HepG2 (cell line): ENCODE data around the gene VSIG10L2. TPM values are rescaled to one million over a fixed set of nuclear protein-coding genes. Genes with fewer than 3 reads are reported as not detected.

Experiments
- ATAC-seq: fragments of 200-7000 bp; cut with Tn5 transposase; 3 replicates; pipeline ENCODE4 v1.9.1; 2020; ENCODE audit warnings: mild to moderate bottlenecking, moderate library complexity
- BruUV-seq: library from RNA; stranded (reverse); fragments of 400-500 nt; replicated peaks from 2 replicates; lab custom pipeline; 2021; lab: Mats Ljungman, UMichigan
- CTCF ChIA-PET: fragments of 300-600 bp; formaldehyde crosslinking; extraction: SDS; loops from one replicate; lab custom pipeline; 2021; ENCODE audit warnings: low total read pairs, inconsistent platforms, low intra/inter-chr PET ratio; lab: Yijun Ruan, JAX
- POLR2A ChIA-PET: fragments of 350-600 bp; sonication (Branson Sonifier 250); formaldehyde crosslinking; loops from one replicate; lab custom pipeline; 2020; ENCODE audit warnings: antibody characterized with exemption, inconsistent platforms; lab: Yijun Ruan, JAX
- DNase-seq: peaks from one replicate; pipeline ENCODE4 v3.0.0-alpha.2; 2015; ENCODE audit warnings: low spot score
- FAIRE-seq: peaks from 3 replicates; lab custom pipeline; 2011; peaks lifted over from hg19 to GRCh38; lab: Jason Lieb, UNC
- H2AFZ ChIP-seq: one replicate; pipeline ENCODE4 v1.6.1; 2011; ENCODE audit warnings: low read length, inconsistent platforms
- H3K27ac ChIP-seq: fragments of 300-600 bp; 3 replicates; pipeline ENCODE4 v1.8.0; 2011; ENCODE audit warnings: mixed run types, mild to moderate bottlenecking, mixed read lengths, low read length, inconsistent platforms; ENCODE audit not compliant: insufficient read depth; ENCODE audit errors: extremely low read length
- H3K27me3 ChIP-seq, 2 experiments: fragments of 200-600 bp in 1 of 2; 2 replicates in 1 of 2; 3 replicates in 1 of 2; pipeline versions ENCODE4 v1.6.0 to v1.8.0; 2011; ENCODE audit warnings: low read length in 2 of 2, mild to moderate bottlenecking in 2 of 2, moderate library complexity in 2 of 2, inconsistent platforms in 1 of 2; ENCODE audit not compliant: insufficient read depth in 2 of 2, control insufficient read depth in 1 of 2
- H3K36me3 ChIP-seq, 2 experiments: fragments of 200-600 bp in 1 of 2; replicated peaks in 1 of 2; 2 replicates in 1 of 2; 3 replicates in 1 of 2; pipeline versions ENCODE4 v1.5.1 to v1.8.0; 2011; ENCODE audit warnings: low read length in 2 of 2, inconsistent platforms in 1 of 2; ENCODE audit not compliant: insufficient read depth in 2 of 2, control insufficient read depth in 1 of 2
- H3K4me1 ChIP-seq: 2 replicates; pipeline ENCODE4 v1.5.1; 2012; ENCODE audit warnings: low read length, inconsistent platforms; ENCODE audit not compliant: insufficient read depth
- H3K4me2 ChIP-seq: 2 replicates; pipeline ENCODE4 v1.6.0; 2011; ENCODE audit warnings: low read depth, low read length, inconsistent platforms
- H3K4me3 ChIP-seq, 3 experiments: fragments of 200-600 bp in 1 of 3; sonication (generic), shearing (Covaris generic) in 1 of 3; replicated peaks in 1 of 3; 2 replicates each; pipeline ENCODE4 v1.5.1; 2011 to 2016; ENCODE audit warnings: low read length in 3 of 3, inconsistent platforms in 2 of 3, low read depth in 2 of 3, mild to moderate bottlenecking in 2 of 3, control low read depth in 1 of 3, mixed read lengths in 1 of 3; ENCODE audit not compliant: insufficient read depth in 1 of 3
- H3K79me2 ChIP-seq: one replicate; pipeline ENCODE4 v1.6.1; 2011; ENCODE audit warnings: low read length, inconsistent platforms; ENCODE audit not compliant: insufficient read depth
- H3K9ac ChIP-seq: 2 replicates; pipeline ENCODE4 v1.6.0; 2011; ENCODE audit warnings: mild to moderate bottlenecking, low read depth, low read length, inconsistent platforms; ENCODE audit not compliant: insufficient read depth
- H3K9me3 ChIP-seq: 2 replicates; pipeline ENCODE4 v1.5.1; 2012; ENCODE audit warnings: mild to moderate bottlenecking, low read length
- H4K20me1 ChIP-seq: 2 replicates; pipeline ENCODE4 v1.6.0; 2011; ENCODE audit warnings: inconsistent platforms, mild to moderate bottlenecking, low read length, moderate library complexity; ENCODE audit not compliant: insufficient read depth
- CHD2 ChIP-seq: IDR thresholded peaks from 2 replicates; pipeline ENCODE4 v1.6.1; 2011; ENCODE audit warnings: low read depth, low read length, improper control_type of control experiment
- SMAD1 ChIP-seq: sonication (generic); formaldehyde crosslinking; IDR thresholded peaks from 2 replicates; pipeline ENCODE4 v1.4.0; 2020; ENCODE audit warnings: missing genetic modification reagents, low read depth, mild to moderate bottlenecking, borderline replicate concordance
- SP1 ChIP-seq, 2 experiments: fragments of 450-650 bp in 1 of 2; sonication (generic) in 1 of 2; formaldehyde crosslinking in 1 of 2; IDR thresholded peaks; 2 replicates each; pipeline versions ENCODE4 v1.4.0 to v1.6.1; 2016 to 2020; ENCODE audit warnings: missing genetic modification reagents in 1 of 2
- THYN1 ChIP-seq: sonication (generic); formaldehyde crosslinking; IDR thresholded peaks from 2 replicates; pipeline ENCODE4 v1.8.1; 2023; ENCODE audit warnings: low read depth, mild to moderate bottlenecking, moderate library complexity, missing genetic modification reagents, borderline replicate concordance
- YY1 ChIP-seq: IDR thresholded peaks from 2 replicates; pipeline ENCODE4 v1.6.1; 2011; ENCODE audit warnings: low read length, low read depth, moderate library complexity, mild to moderate bottlenecking; ENCODE audit not compliant: insufficient read depth, insufficient replicate concordance
- ZBTB38 ChIP-seq: sonication (generic); formaldehyde crosslinking; IDR thresholded peaks from 2 replicates; pipeline ENCODE4 v1.5.1; 2020; ENCODE audit warnings: mild to moderate bottlenecking, missing genetic modification reagents
- ZBTB46 ChIP-seq: sonication (generic); formaldehyde crosslinking; IDR thresholded peaks from 2 replicates; pipeline ENCODE4 v1.4.0; 2020; ENCODE audit warnings: mild to moderate bottlenecking, missing genetic modification reagents, borderline replicate concordance
- ZNF260 ChIP-seq: sonication (generic); formaldehyde crosslinking; IDR thresholded peaks from 2 replicates; pipeline ENCODE4 v1.4.0; 2020; ENCODE audit warnings: missing genetic modification reagents, low read depth, mild to moderate bottlenecking, borderline replicate concordance
- ZNF317 ChIP-seq: sonication (generic); formaldehyde crosslinking; IDR thresholded peaks from 2 replicates; pipeline ENCODE4 v1.5.0; 2020; ENCODE audit warnings: mild to moderate bottlenecking, missing genetic modification reagents
- ZNF451 ChIP-seq: sonication (generic); formaldehyde crosslinking; IDR thresholded peaks from 2 replicates; pipeline ENCODE4 v1.5.0; 2020; ENCODE audit warnings: mild to moderate bottlenecking, missing genetic modification reagents
- ZNF512 ChIP-seq: sonication (generic); formaldehyde crosslinking; IDR thresholded peaks from 2 replicates; pipeline ENCODE4 v1.4.0; 2020; ENCODE audit warnings: mild to moderate bottlenecking, missing genetic modification reagents
- ZNF557 ChIP-seq: sonication (generic); formaldehyde crosslinking; IDR thresholded peaks from 2 replicates; pipeline ENCODE4 v1.4.0; 2020; ENCODE audit warnings: missing genetic modification reagents
- ZSCAN22 ChIP-seq: sonication (generic); formaldehyde crosslinking; IDR thresholded peaks from 2 replicates; pipeline ENCODE4 v1.4.0; 2020; ENCODE audit warnings: mild to moderate bottlenecking, missing genetic modification reagents
- WGBS: methylation state at CpG from one replicate; pipeline ENCODE4 v1.1.6; 2017; ENCODE audit warnings: low lambda C conversion rate; 5-methylcytosine and 5-hydroxymethylcytosine counted together
- in situ Hi-C: cut with HindIII; loops from 2 replicates; pipeline ENCODE4 v1.10.0; 2017; ENCODE audit warnings: low pct_unique_long_range_greater_than_20kb; ENCODE audit not compliant: extremely low pct_ligation_motif_present
- intact Hi-C: fragments of 100-400 bp; cut with micrococcal nuclease; formaldehyde crosslinking; loops from one replicate; pipeline ENCODE4 v1.10.0; 2022; ENCODE audit not compliant: unreplicated experiment
- polyA plus RNA-seq, 8 experiments: library from polyadenylated mRNA; depleted of rRNA in 3 of 8; stranded (reverse) in 7 of 8; unstranded in 1 of 8; fragments of >200 nt; fragmentation: Illumina TruSeq in 4 of 8; extraction: Trizol in 4 of 8; gene quantifications; 2 replicates each; pipeline versions ENCODE4 v1.2.1 to v1.2.3, GENCODE V29; 2011 to 2016; ENCODE audit warnings: low read depth in 4 of 8, missing spikeins in 1 of 8, mixed read lengths in 1 of 8; ENCODE audit not compliant: insufficient read depth in 1 of 8
- total RNA-seq, 5 experiments: library from RNA; depleted of rRNA; stranded (reverse); fragments of >200 nt; fragmentation: Illumina TruSeq; extraction: Trizol; gene quantifications; 2 replicates each; pipeline ENCODE4 v1.2.3, GENCODE V29; 2016; ENCODE audit warnings: low read depth in 1 of 5
- TF ChIP-seq, protein P1 (sequence below): sonication (generic); formaldehyde crosslinking; IDR thresholded peaks from 2 replicates; pipeline ENCODE4 v1.5.0; 2020; ENCODE audit warnings: mild to moderate bottlenecking, missing genetic modification reagents, borderline replicate concordance

The VSIG10L2 gene
- total and polyA plus RNA-seq, 2 of the 13 experiments (the other 11 are each of a cell fraction or from before 2014, with no cell fraction given): 0.21 TPM; not detected in 1

DNA sequence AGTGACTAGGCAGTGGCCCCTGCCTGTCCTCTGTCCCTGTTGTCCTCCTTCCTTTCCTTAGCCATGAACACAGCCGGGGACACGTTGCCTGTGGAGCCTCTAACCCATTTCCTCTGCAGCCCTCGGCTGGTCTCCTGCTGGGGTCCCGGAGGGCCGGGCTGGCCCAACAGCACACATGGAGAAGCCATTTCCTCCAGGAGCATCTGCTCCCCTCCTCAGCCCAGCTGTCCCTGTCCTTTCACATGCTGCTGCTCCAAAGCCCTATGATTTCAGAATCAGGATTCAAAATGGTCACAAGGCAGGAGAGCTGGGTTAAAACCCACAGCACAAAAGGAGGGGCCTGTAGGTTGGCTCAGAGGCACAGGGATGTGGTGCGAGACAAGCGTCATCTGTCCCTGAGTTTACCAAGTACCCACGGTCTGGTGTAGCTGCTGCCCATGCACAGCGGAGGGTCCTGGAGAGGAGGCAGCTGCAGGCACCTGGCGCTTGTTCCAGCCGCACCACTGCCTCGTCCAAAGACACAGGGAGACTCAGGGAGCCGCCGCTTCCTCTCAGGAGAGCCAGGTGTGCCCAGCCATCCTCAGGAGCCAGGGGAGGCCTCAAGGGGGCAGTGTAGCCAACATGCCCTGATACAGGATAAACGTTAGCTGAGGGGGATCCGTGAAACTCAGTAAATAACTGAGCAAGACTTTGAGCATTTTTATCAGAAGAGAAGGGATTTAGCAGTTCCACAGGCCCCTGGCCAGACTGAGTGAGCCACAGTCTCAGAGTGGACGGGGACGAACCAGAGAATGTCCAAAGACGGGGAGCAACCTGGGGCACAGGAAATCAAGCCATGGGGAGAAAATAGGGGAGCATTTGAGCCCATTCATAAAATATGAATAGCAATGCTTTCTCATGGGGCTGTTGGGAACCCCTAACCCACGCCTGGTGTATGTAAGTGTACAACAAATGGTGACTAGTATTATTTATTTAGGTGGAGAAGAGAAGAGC is 3.9 kb upstream of the VSIG10L2 start:
- Histone ChIP-seq H3K9me3 (no peaks in the 10 kb centered on the region), H3K27me3 (peaks cover 0 to 3% of the 10 kb centered on the region in 2 experiments; a peak in 1 of 5 replicates), H3K79me2 (no peaks in the 10 kb centered on the region), H3K4me1 (peaks cover 43% of the 10 kb centered on the region), H3K27ac (no peak overlapping the region), H3K4me2 (peak overlapping the region; percentile 82), H4K20me1 (no peaks in the 10 kb centered on the region), H3K9ac (peak overlapping the region; percentile 40), H3K4me3 (peak overlapping the region; percentile 36 to 64 (median 37)), H3K36me3 (no peaks in the 10 kb centered on the region), H2AFZ (no peak overlapping the region)
- WGBS: 21% methylated on average over 11 of the region's 20 CpGs
- in situ Hi-C loops (loop anchor here (5.0 kb wide), 1 partner anchor 120 kb away; the partner anchor contains the start of gene CDON), intact Hi-C loops (loop anchor here (1.0 to 2.0 kb wide), 4 partner anchors 17 to 252 kb away; no protein-coding TSS in a partner anchor)
- BruUV-seq: no TSS peak
- ChIA-PET POLR2A (no interaction called here), CTCF (interaction anchor here (0.7 to 2.5 kb wide), 3 partner anchors 120 to 252 kb away, joined by 3 to 15 read pairs (median 3); no protein-coding TSS in a partner anchor)
- DNase-seq: peak; percentile 60
- FAIRE-seq: peak; percentile 44
- ATAC-seq: peak; percentile 93
- no peak for TF ChIP-seq ZBTB46 (CRISPR knock-in tag)
- no peak for TF ChIP-seq SP1 (IDR thresholded peaks at IDR 0.05)
- TF ChIP-seq SP1 (CRISPR knock-in tag; IDR thresholded peaks at IDR 0.05): no peak
- TF ChIP-seq ZNF557 (CRISPR knock-in tag): no peak
- no peak for TF ChIP-seq ZSCAN22
- TF ChIP-seq THYN1 (CRISPR knock-in tag): no peak
- TF ChIP-seq ZNF512 (CRISPR knock-in tag): no peak
- TF ChIP-seq ZBTB38 (CRISPR knock-in tag): 0 out of 2 replicates have a peak, but pooled peaks have one; percentile 13
- no peak for TF ChIP-seq ZNF317 (CRISPR knock-in tag)
- TF ChIP-seq, protein P1, sequence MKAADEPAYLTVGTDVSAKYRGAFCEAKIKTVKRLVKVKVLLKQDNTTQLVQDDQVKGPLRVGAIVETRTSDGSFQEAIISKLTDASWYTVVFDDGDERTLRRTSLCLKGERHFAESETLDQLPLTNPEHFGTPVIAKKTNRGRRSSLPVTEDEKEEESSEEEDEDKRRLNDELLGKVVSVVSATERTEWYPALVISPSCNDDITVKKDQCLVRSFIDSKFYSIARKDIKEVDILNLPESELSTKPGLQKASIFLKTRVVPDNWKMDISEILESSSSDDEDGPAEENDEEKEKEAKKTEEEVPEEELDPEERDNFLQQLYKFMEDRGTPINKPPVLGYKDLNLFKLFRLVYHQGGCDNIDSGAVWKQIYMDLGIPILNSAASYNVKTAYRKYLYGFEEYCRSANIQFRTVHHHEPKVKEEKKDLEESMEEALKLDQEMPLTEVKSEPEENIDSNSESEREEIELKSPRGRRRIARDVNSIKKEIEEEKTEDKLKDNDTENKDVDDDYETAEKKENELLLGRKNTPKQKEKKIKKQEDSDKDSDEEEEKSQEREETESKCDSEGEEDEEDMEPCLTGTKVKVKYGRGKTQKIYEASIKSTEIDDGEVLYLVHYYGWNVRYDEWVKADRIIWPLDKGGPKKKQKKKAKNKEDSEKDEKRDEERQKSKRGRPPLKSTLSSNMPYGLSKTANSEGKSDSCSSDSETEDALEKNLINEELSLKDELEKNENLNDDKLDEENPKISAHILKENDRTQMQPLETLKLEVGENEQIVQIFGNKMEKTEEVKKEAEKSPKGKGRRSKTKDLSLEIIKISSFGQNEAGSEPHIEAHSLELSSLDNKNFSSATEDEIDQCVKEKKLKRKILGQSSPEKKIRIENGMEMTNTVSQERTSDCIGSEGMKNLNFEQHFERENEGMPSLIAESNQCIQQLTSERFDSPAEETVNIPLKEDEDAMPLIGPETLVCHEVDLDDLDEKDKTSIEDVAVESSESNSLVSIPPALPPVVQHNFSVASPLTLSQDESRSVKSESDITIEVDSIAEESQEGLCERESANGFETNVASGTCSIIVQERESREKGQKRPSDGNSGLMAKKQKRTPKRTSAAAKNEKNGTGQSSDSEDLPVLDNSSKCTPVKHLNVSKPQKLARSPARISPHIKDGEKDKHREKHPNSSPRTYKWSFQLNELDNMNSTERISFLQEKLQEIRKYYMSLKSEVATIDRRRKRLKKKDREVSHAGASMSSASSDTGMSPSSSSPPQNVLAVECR (CRISPR knock-in tag): peak; percentile 45; the same call in 1 of the 2 replicates
- no peak for TF ChIP-seq CHD2
- TF ChIP-seq ZNF451 (CRISPR knock-in tag): no peak
- no peak for TF ChIP-seq SMAD1 (CRISPR knock-in tag)
- no peak for TF ChIP-seq YY1
- no peak for TF ChIP-seq ZNF260 (CRISPR knock-in tag)
